H1 (cell line): ENCODE results near the gene UPF2. TPM values are rescaled to one million over a fixed set of nuclear protein-coding genes. Genes with fewer than 3 reads are reported as not detected.

Source experiments
- CBX5 ChIP-seq: fragments of 300-800, 300-1000 bp; sonication (generic); IDR thresholded peaks from 2 replicates; pipeline ENCODE4 v1.7.1; 2016; ENCODE audit warnings: antibody characterized with exemption, low read length, low read depth
- GTF2F1 ChIP-seq: IDR thresholded peaks from 2 replicates; pipeline ENCODE4 v1.6.1; 2012; ENCODE audit warnings: low read depth, low read length, improper control_type of control experiment, borderline replicate concordance
- KDM1A ChIP-seq: fragments of 200-600, 300-600 bp; sonication (generic); IDR thresholded peaks from 2 replicates; pipeline ENCODE4 v1.7.1; 2016; ENCODE audit warnings: mild to moderate bottlenecking, low read length, borderline replicate concordance
- KDM4A ChIP-seq: IDR thresholded peaks from one replicate; pipeline ENCODE4 v1.7.1; 2012; ENCODE audit warnings: low read depth, mild to moderate bottlenecking, moderate library complexity, low read length, inconsistent platforms; ENCODE audit not compliant: severe bottlenecking
- KDM5A ChIP-seq: fragments of 200-600 bp; IDR thresholded peaks from 2 replicates; pipeline ENCODE4 v1.7.1; 2012; ENCODE audit warnings: mild to moderate bottlenecking, low read length, inconsistent platforms, mixed read lengths
- PHF8 ChIP-seq: fragments of 200-600 bp; sonication (generic); conservative IDR thresholded peaks from 2 replicates; pipeline ENCODE4 v1.7.1; 2012; ENCODE audit warnings: low read depth, mild to moderate bottlenecking, inconsistent platforms, low read length, moderate library complexity
- POLR2AphosphoS5 ChIP-seq: IDR thresholded peaks from 2 replicates; pipeline ENCODE4 v1.6.1; 2011; ENCODE audit warnings: low read depth, low read length
- RAD21 ChIP-seq, 2 experiments: IDR thresholded peaks in 1 of 2; conservative IDR thresholded peaks in 1 of 2; 2 replicates each; pipeline ENCODE4 v1.6.1; 2011; ENCODE audit warnings: low read depth in 2 of 2, low read length in 2 of 2, improper control_type of control experiment in 1 of 2, inconsistent platforms in 1 of 2, mild to moderate bottlenecking in 1 of 2, moderate library complexity in 1 of 2
- RXRA ChIP-seq: IDR thresholded peaks from 2 replicates; pipeline ENCODE4 v1.6.1; 2011; ENCODE audit warnings: low read depth, mild to moderate bottlenecking, low read length, moderate library complexity; ENCODE audit not compliant: insufficient read depth
- SIN3A ChIP-seq, 2 experiments: IDR thresholded peaks in 1 of 2; conservative IDR thresholded peaks in 1 of 2; 2 replicates each; pipeline ENCODE4 v1.6.1; 2011 to 2012; ENCODE audit warnings: low read length in 2 of 2, improper control_type of control experiment in 1 of 2, low read depth in 1 of 2, mild to moderate bottlenecking in 1 of 2
- SIX5 ChIP-seq: IDR thresholded peaks from 2 replicates; pipeline ENCODE4 v1.6.1; 2011; ENCODE audit warnings: mild to moderate bottlenecking, low read depth, low read length
- TAF1 ChIP-seq: IDR thresholded peaks from 2 replicates; pipeline ENCODE4 v1.6.1; 2011; ENCODE audit warnings: mild to moderate bottlenecking, low read depth, low read length
- TAF7 ChIP-seq: optimal IDR thresholded peaks from 2 replicates; pipeline ENCODE3; 2011; ENCODE audit warnings: low read depth, mild to moderate bottlenecking, inconsistent platforms, low read length, moderate library complexity, borderline replicate concordance
- TCF12 ChIP-seq: IDR thresholded peaks from 2 replicates; pipeline ENCODE4 v1.6.1; 2011; ENCODE audit warnings: low read depth, mild to moderate bottlenecking, low read length
- YY1 ChIP-seq: IDR thresholded peaks from 2 replicates; pipeline ENCODE4 v1.6.1; 2011; ENCODE audit warnings: low read depth, mild to moderate bottlenecking, low read length
- polyA plus RNA-seq, 7 experiments: library from polyadenylated mRNA; depleted of rRNA in 3 of 7; stranded (reverse) in 5 of 7; unstranded in 2 of 7; fragments of >200 nt in 5 of 7; fragments of 200-250 nt in 2 of 7; gene quantifications; 1 replicate in 5 of 7; 2 replicates in 1 of 7; 4 replicates in 1 of 7; pipeline versions ENCODE4 v1.2.1 to v1.2.3, GENCODE V29; 2011 to 2013; ENCODE audit warnings: missing spikeins in 2 of 7, mixed read lengths in 2 of 7
- total RNA-seq: library from RNA; stranded (reverse); fragmentation: NEBNext Ultra II Directional; extraction: Animal tissue kit (Norgen Biotek cat#: 25700); gene quantifications from 2 replicates; pipeline ENCODE4 v1.2.1, GENCODE V29; 2021
- TF ChIP-seq, protein P1 (sequence below): IDR thresholded peaks from 2 replicates; pipeline ENCODE4 v1.6.1; 2012; ENCODE audit warnings: low read length, inconsistent platforms

UPF2 gene
- total and polyA plus RNA-seq, 2 of the 8 experiments (the other 6 are each of a cell fraction or from before 2014, with no cell fraction given): 6.2 to 32.8 TPM

DNA sequence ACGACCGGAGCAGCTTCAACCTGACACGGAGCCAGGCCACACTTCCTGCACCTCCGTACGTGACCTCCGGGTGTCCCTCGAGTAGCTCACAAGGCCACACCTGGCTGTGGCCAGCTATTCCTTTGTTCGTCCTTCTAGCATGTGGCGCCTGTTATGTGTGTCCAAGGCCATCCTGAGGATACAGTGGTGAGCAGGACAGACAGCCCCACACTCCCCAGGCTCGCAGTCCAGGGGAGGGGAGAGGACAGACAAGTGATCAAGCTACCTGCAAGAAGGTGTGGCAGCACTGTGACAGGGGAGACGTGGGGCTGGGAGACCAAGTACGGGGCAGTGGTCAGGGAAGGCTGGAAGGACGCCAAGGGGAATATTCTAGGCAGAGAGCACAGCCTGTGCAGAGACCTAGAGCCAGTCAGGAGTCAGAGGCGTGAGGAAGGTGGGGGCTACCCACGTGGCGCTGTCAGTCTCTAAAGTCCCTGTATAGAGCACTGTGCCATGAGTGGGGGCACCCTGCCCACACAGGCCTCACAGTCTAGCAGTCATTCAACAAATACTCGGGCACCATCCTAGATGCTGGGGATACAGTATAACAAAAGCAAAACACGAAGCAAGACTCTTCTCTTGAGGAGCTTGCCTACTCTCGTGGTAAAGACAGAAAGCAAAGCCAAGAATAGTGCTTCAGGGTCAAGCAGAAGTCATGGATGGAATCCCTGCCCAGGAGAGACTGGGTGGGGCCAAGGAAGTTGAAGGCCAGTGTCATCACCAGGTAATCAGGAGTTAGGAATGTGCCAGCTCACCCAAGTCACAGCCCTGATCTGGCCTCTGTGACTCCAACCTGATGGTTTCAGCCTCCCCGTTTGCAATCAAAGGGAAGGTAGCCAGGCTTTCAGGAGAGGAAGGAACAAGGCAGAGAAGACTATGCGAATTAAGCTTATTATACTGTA is 160.9 kb downstream of the UPF2 start (continued):
- no peak for TF ChIP-seq SIN3A (conservative IDR thresholded peaks at IDR 0.05 in 1 of 2, IDR thresholded peaks at IDR 0.05 in 1 of 2; ENCODE audit: low read depth in 1 of 2, low read length in 2 of 2)
- no peak for TF ChIP-seq CBX5
- peak; percentile 65 to 77 for TF ChIP-seq RAD21 (IDR thresholded peaks at IDR 0.05 in 1 of 2, conservative IDR thresholded peaks at IDR 0.05 in 1 of 2; ENCODE audit: low read depth in 2 of 2, low read length in 2 of 2)
- no peak for TF ChIP-seq KDM5A
- no peak for TF ChIP-seq KDM4A
- no peak for TF ChIP-seq TCF12
- no peak for TF ChIP-seq POLR2AphosphoS5
- TF ChIP-seq TAF1: no peak
- no peak for TF ChIP-seq SIX5
- TF ChIP-seq, protein P1, sequence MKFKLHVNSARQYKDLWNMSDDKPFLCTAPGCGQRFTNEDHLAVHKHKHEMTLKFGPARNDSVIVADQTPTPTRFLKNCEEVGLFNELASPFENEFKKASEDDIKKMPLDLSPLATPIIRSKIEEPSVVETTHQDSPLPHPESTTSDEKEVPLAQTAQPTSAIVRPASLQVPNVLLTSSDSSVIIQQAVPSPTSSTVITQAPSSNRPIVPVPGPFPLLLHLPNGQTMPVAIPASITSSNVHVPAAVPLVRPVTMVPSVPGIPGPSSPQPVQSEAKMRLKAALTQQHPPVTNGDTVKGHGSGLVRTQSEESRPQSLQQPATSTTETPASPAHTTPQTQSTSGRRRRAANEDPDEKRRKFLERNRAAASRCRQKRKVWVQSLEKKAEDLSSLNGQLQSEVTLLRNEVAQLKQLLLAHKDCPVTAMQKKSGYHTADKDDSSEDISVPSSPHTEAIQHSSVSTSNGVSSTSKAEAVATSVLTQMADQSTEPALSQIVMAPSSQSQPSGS: no peak
- TF ChIP-seq TAF7: no peak
- no peak for TF ChIP-seq GTF2F1
- no peak for TF ChIP-seq YY1
- no peak; the same call in 1 of the 2 replicates for TF ChIP-seq KDM1A
- TF ChIP-seq PHF8: no peak
- TF ChIP-seq RXRA: no peak
